GM12892 (cell line): ENCODE results near the gene ZNF568.

Source experiments
- POLR2A ChIP-seq: IDR thresholded peaks from 2 replicates; pipeline ENCODE4 v1.6.1; 2011; ENCODE audit warnings: low read depth, low read length, control low read depth
- POLR2AphosphoS5 ChIP-seq: IDR thresholded peaks from 2 replicates; pipeline ENCODE4 v1.6.1; 2011; ENCODE audit warnings: low read depth, low read length, control low read depth
- TAF1 ChIP-seq: IDR thresholded peaks from 2 replicates; pipeline ENCODE4 v1.6.1; 2011; ENCODE audit warnings: low read depth, mild to moderate bottlenecking, control low read depth, low read length, borderline replicate concordance

GRCh38 chr19:36876993-36877938, 38.9 kb upstream of the ZNF568 start:
- no peak for TF ChIP-seq POLR2A
- no peak for TF ChIP-seq POLR2AphosphoS5
- no peak for TF ChIP-seq TAF1
